HG02938 (cell line): ENCODE results near the gene PPP2R5A.
"Not testable (repeated sequence)": the region's sequence is repeated elsewhere in the genome, so short reads cannot be mapped to it uniquely, and the experiment has no call there.

Experiments used
- ATAC-seq: cut with Tn5 transposase; IDR thresholded peaks from one replicate; pipeline ENCODE4 v1.9.1; 2021; ENCODE audit warnings: mild to moderate bottlenecking, moderate library complexity; ENCODE audit not compliant: unreplicated experiment

PPP2R5A gene

DNA sequence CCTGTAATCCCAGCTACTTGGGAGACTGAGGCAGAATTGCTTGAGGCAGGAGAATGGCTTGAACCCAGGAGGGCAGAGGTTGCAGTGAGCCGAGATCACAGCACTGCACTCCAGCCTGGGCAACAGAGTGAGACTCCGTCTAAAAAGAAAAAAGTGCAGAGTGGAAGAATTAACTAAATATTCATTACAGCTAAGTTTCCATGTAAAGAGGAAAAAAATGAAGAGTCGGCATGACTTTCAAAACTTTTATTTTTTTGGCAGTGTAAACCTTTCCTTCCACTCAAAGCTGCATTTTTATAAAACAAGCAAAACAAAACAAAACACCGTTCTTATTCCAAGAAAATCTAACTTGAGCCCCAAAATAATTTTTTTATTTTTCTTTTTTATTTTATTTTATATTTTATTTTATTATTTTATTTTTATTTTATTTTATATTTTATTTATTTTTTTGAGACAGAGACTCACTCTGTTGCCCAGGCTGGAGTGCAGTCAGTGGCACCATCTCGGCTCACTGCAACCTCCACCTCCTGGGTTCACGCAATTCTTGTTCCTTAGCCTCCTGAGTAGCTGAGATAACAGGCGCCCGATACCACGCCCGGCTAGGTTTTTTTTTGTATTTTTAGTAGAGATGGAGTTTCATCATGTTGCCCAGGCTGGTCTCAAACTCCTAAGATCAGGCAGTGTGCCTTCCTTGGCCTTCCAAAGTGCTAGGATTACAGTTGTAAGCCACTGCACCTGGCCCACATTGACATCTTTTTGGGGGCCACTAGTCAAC is 66.6 kb downstream of the PPP2R5A start:
- ATAC-seq: no peak

GRCh38 chr1:212353181-212353580 is 68.0 kb downstream of the PPP2R5A start:
- no peak for ATAC-seq

- ATAC-seq: no peak
Measured at GRCh38 chr1:212354464-212354863, 69.3 kb downstream of the PPP2R5A start.

- ATAC-seq: no peak
Measured at GRCh38 chr1:212355230-212355969, 70.2 kb downstream of the PPP2R5A start.

DNA sequence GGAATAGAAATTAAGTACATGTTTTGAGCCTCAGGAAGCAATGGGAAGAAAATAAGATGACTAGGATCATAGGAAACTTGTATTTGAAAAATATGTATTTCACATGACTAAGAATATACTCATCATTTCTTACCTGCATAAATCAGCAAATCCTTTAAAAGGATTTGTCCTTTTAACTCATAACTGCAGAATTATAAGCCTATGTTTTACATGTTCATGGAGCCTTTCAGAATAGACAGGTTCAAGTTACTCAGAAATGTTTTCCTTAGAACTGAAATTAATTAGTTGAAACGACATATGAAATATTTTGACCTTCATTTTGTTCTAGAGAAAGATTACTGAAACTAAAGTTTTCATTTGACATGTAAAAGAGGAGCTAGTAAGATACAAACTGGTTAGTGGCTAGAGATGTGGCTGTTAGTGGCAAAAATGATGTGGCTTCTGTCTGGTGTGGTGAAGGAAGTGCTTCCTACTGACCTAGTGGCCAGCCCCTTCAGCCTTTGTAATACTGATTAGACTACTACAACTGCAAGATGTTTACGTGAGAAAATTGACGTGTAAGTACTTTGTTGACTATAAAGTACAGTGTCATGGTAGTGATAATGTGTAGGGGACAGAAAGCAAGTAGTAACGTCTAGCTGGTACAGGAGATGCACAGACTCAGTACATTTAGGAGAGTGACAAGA is 74.7 kb downstream of the PPP2R5A start:
- ATAC-seq: no peak

- ATAC-seq: no peak
Measured at GRCh38 chr1:212364985-212365384, 79.8 kb downstream of the PPP2R5A start.

DNA sequence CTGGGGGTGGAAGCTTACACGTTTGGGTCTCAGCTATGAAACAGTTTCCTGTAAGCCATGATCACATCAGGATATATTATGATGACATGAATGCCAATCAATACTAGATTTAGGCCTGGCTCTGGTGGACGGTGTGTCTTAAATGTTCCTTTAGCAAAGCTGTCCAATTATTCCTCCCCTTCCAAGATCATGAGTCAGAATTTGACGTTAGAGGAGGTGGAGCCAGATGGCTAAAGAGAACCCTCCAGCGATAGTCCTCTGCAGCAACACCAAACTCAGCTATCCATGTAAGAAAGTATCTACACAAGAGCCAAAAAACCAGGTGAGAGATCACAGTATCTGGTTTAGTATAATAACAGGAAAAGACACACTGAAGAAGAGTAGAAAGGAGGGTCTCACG is 81.7 kb downstream of the PPP2R5A start:
- no peak for ATAC-seq

GRCh38 chr1:212367474-212368072 is 82.4 kb downstream of the PPP2R5A start:
- ATAC-seq: no peak

DNA sequence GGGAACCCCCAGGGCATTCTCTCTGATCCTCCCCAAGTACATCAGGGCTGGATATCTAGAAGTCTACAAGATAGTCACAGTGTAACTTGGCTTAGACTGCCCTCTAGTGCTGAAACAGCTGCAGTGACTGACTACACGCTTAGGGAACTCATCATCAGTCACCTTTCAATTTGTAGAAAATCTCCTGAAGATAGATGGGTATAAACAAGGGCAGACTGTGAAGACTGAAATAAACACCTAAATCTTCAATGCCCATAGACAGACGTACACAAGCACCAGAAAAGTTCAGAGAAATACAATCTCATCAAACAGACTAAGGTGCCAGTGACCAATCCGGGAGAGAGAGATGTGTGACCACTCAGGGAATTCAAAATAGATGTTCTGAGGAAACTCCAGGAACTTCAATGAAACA is 82.9 kb downstream of the PPP2R5A start:
- no peak for ATAC-seq

DNA sequence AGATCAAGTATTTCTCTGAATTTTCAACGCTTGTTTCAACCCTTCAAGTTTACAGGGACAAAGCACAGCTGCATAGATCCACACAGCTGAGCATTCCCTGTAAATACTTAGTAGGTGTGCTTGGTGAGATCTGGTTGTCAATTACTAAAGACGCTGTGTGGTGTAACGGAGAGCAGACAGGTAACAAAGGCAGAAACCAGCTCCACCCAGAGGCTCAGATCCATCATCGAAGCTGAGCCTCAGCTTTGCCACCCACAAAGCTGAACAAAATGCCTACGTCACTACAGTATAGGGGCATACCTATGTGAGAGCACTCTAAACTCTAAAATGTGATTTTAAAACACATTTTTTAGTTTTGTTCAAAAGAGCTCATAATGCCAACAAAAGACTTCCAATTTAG is 90.8 kb downstream of the PPP2R5A start:
- ATAC-seq: no peak

- ATAC-seq: no peak
Measured at GRCh38 chr1:212377644-212378043, 92.4 kb downstream of the PPP2R5A start.

- no peak for ATAC-seq
Measured at GRCh38 chr1:212379366-212379765, 94.2 kb downstream of the PPP2R5A start.

- ATAC-seq: no peak
Measured at GRCh38 chr1:212381397-212382035, 96.3 kb downstream of the PPP2R5A start.

DNA sequence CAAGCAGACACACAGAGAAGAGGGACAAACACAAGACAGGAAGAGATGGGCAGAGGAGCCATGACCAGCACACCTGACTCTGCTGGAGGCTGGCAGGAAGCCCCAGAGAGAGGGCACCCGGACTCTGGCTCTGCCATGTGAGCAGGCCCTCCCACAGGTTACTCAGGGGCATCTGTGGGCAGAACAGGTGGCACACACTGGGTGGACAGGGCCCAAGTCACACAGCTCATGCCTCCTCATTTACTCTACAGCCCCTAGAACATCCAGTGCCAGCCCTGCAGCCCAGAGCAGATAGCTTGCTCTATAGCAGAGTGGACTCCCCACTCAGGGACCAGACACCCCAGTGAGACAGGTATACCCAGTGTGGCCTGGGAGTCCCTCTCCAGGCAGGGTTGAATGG is 100.8 kb downstream of the PPP2R5A start:
- ATAC-seq: no peak

GRCh38 chr1:212388985-212389716 is 103.9 kb downstream of the PPP2R5A start:
- ATAC-seq: no peak

GRCh38 chr1:212395678-212396437 is 110.6 kb downstream of the PPP2R5A start:
- ATAC-seq: not testable (repeated sequence)

DNA sequence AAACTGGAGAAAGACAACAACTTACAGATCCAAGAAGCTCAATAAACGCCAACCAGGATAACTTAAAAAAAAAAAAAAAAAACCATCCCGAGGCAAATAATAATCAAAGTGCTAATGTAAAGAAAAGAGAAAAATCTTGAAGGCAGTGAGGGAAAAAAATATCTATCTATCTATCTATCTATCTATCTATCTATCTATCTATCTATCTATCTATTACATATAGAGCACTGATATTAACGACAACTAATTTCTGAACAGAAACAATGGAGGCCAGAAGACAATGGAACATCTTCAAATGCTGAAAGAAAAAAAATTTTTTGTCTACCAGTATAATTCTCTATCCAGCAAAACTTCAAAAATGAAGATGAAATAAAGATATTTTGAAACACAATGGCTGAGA is 111.4 kb downstream of the PPP2R5A start:
- no peak for ATAC-seq

- no peak for ATAC-seq
Measured at GRCh38 chr1:212397171-212397570, 112.0 kb downstream of the PPP2R5A start.

DNA sequence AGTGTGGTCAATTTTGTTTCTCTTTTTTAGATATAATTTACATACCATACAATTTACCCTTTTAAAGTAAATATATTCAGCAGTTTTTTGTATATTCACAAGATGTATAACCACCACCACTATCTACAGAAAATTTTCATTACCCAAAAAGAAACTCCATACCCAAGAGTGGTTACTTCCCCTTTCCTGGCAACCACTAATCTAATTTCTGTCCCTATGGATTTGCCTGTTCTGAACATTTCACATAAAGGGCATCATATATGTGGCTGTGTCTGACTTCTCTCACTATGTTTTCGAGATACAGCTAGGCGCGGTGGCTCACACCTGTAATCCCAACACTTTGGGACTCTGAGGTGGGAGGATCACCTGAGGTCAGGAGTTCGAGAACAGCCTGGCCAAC is 115.8 kb downstream of the PPP2R5A start:
- no peak for ATAC-seq
